HFFc6 (cell line): ENCODE results near the gene LMF1. TPM values are rescaled to one million over a fixed set of nuclear protein-coding genes. Genes with fewer than 3 reads are reported as not detected.

Experiments
- DNase-seq: peaks from one replicate; pipeline ENCODE4 v3.0.0-alpha.2; 2018
- H3K27ac Mint-ChIP-seq: 2 replicates; pipeline ENCODE4 v1.8.0; 2020; ENCODE audit warnings: mild to moderate bottlenecking, mixed read lengths
- H3K27me3 Mint-ChIP-seq: 2 replicates; pipeline ENCODE4 v1.8.0; 2021; ENCODE audit warnings: mild to moderate bottlenecking, moderate library complexity, mixed read lengths; ENCODE audit not compliant: insufficient read depth
- H3K36me3 Mint-ChIP-seq: 2 replicates; pipeline ENCODE4 v1.8.0; 2021; ENCODE audit warnings: low read depth, mixed read lengths
- H3K4me1 Mint-ChIP-seq: 2 replicates; pipeline ENCODE4 v1.8.0; 2020; ENCODE audit warnings: low read depth, mixed read lengths
- H3K4me3 Mint-ChIP-seq: 2 replicates; pipeline ENCODE4 v1.8.0; 2020; ENCODE audit warnings: mild to moderate bottlenecking, moderate library complexity, mixed read lengths
- H3K9me3 Mint-ChIP-seq: 2 replicates; pipeline ENCODE4 v1.8.0; 2020; ENCODE audit warnings: mild to moderate bottlenecking, mixed read lengths
- CTCF ChIP-seq: fragments of 200-600 bp; sonication (generic); IDR thresholded peaks from 2 replicates; pipeline ENCODE4 v1.5.0; 2021; ENCODE audit warnings: antibody characterized with exemption, mild to moderate bottlenecking
- total RNA-seq, 6 experiments: library from RNA; stranded (reverse); fragmentation: NEBNext Ultra II Directional; extraction: Animal tissue kit (Norgen Biotek cat#: 25700); gene quantifications; 2 replicates in 1 of 6; 3 replicates in 5 of 6; pipeline ENCODE4 v1.2.3, GENCODE V29; 2021

LMF1 gene
- total RNA-seq, 6 experiments from 2014 or later = 10.9 to 19.3 (median 14.2) TPM

GRCh38 chr16:931171-931570 is 39.6 kb downstream of the LMF1 start:
- Mint-ChIP-seq H3K4me3 (no peak overlapping the region), H3K4me1 (no peaks in the 10 kb centered on the region), H3K27ac (no peak overlapping the region), H3K36me3 (peaks cover 9% of the 10 kb centered on the region), H3K27me3 (peaks cover 4% of the 10 kb centered on the region; the same call in 1 of the 2 replicates), H3K9me3 (peaks cover 10% of the 10 kb centered on the region)
- no peak for TF ChIP-seq CTCF
- DNase-seq = no peak

- Mint-ChIP-seq H3K4me1 (no peaks in the 10 kb centered on the region), H3K9me3 (peaks cover 16% of the 10 kb centered on the region), H3K36me3 (peaks cover 10% of the 10 kb centered on the region), H3K27ac (no peak overlapping the region), H3K4me3 (no peak overlapping the region), H3K27me3 (peaks cover 4% of the 10 kb centered on the region; the same call in 1 of the 2 replicates)
- DNase-seq = no peak
- no peak for TF ChIP-seq CTCF
These were observed 40.3 kb downstream of the LMF1 start for GRCh38 chr16:930511-930910.

GRCh38 chr16:930076-930475 is 40.7 kb downstream of the LMF1 start:
- H3K27me3 Mint-ChIP-seq = peaks cover 1% of the 10 kb centered on the region
- no peak overlapping the region for H3K4me3 Mint-ChIP-seq
- H3K36me3 Mint-ChIP-seq = peaks cover 12% of the 10 kb centered on the region
- H3K4me1 Mint-ChIP-seq = no peaks in the 10 kb centered on the region
- TF ChIP-seq CTCF = no peak
- DNase-seq = no peak
- H3K27ac Mint-ChIP-seq = no peak overlapping the region
- H3K9me3 Mint-ChIP-seq = peaks cover 16% of the 10 kb centered on the region

GRCh38 chr16:929227-930073 is 41.3 kb downstream of the LMF1 start:
- DNase-seq = no peak
- H3K4me1 Mint-ChIP-seq = no peaks in the 10 kb centered on the region
- no peak overlapping the region for H3K27ac Mint-ChIP-seq
- TF ChIP-seq CTCF = no peak
- H3K36me3 Mint-ChIP-seq = peaks cover 19% of the 10 kb centered on the region
- H3K9me3 Mint-ChIP-seq = peaks cover 16% of the 10 kb centered on the region
- no peaks in the 10 kb centered on the region; the same call in 1 of the 2 replicates for H3K27me3 Mint-ChIP-seq
- H3K4me3 Mint-ChIP-seq = no peak overlapping the region

GRCh38 chr16:928526-928925 is 42.3 kb downstream of the LMF1 start:
- Mint-ChIP-seq H3K36me3 (peaks cover 27% of the 10 kb centered on the region), H3K9me3 (peaks cover 16% of the 10 kb centered on the region)

More at GRCh38 chr16:928526-928925, 42.3 kb downstream of the LMF1 start:
- Mint-ChIP-seq H3K27ac (no peak overlapping the region), H3K4me3 (no peak overlapping the region), H3K27me3 (no peaks in the 10 kb centered on the region; the same call in 1 of the 2 replicates), H3K4me1 (no peaks in the 10 kb centered on the region)
- no peak for DNase-seq
- TF ChIP-seq CTCF = no peak
